BJ (cell line): Measurements from ENCODE around the gene IPO13. TPM values are rescaled to one million over a fixed set of nuclear protein-coding genes. Genes with fewer than 3 reads are reported as not detected.

Experiments
- CTCF ChIA-PET: fragments of 350-600 bp; formaldehyde crosslinking; extraction: SDS; loops from one replicate; lab custom pipeline; 2021; ENCODE audit warnings: antibody characterized with exemption, inconsistent platforms; lab: Yijun Ruan, JAX
- POLR2A ChIA-PET: fragments of 300-600 bp; sonication (Branson Sonifier 250); formaldehyde crosslinking; extraction: SDS; loops from one replicate; lab custom pipeline; 2021; ENCODE audit warnings: antibody characterized with exemption; lab: Charles Lee
- DNase-seq: peaks from one replicate; pipeline ENCODE4 v3.0.0-alpha.2; 2011; ENCODE audit warnings: low read depth
- H3K27me3 ChIP-seq: 2 replicates; pipeline ENCODE4 v1.6.0; 2011; ENCODE audit warnings: low read length; ENCODE audit not compliant: control insufficient read depth, insufficient read depth
- H3K36me3 ChIP-seq: 2 replicates; pipeline ENCODE4 v1.5.1; 2011; ENCODE audit warnings: low read length; ENCODE audit not compliant: control insufficient read depth, insufficient read depth
- H3K4me3 ChIP-seq: 2 replicates; pipeline ENCODE4 v1.5.1; 2011; ENCODE audit warnings: low read depth, mild to moderate bottlenecking, control low read depth, low read length
- CTCF ChIP-seq: IDR thresholded peaks from 2 replicates; pipeline ENCODE4 v1.5.1; 2011; ENCODE audit warnings: low read depth, mild to moderate bottlenecking, control low read depth, inconsistent platforms, low read length, moderate library complexity; ENCODE audit not compliant: insufficient read depth
- polyA plus RNA-seq: library from polyadenylated mRNA; depleted of rRNA; stranded (reverse); fragments of >200 nt; gene quantifications from 2 replicates; pipeline ENCODE4 v1.2.3, GENCODE V29; 2011; rRNA removed

The IPO13 gene
- polyA plus RNA-seq, 1 experiment, result 24.8 TPM

GRCh38 chr1:44016041-44016889 is 69.5 kb downstream of the IPO13 start:
- no peaks in the 10 kb centered on the region for H3K27me3 ChIP-seq
- POLR2A ChIA-PET, result no interaction called here
- H3K36me3 ChIP-seq, result peaks cover 20% of the 10 kb centered on the region
- CTCF ChIA-PET, result interaction anchor here (1.0 to 4.6 kb wide), 3 partner anchors 10 to 32 kb away, joined by 3 to 31 read pairs (median 9); no protein-coding TSS in a partner anchor
- no peak for DNase-seq
- no peak overlapping the region for H3K4me3 ChIP-seq
- TF ChIP-seq CTCF, result no peak

- DNase-seq, result no peak
- POLR2A ChIA-PET, result no interaction called here
These were observed 70.2 kb downstream of the IPO13 start for GRCh38 chr1:44016890-44017400.

More at GRCh38 chr1:44016890-44017400, 70.2 kb downstream of the IPO13 start:
- no peak for TF ChIP-seq CTCF
- CTCF ChIA-PET, result interaction anchor here (1.0 to 4.6 kb wide), 3 partner anchors 11 to 32 kb away, joined by 3 to 31 read pairs (median 9); no protein-coding TSS in a partner anchor
- Histone ChIP-seq H3K27me3 (no peaks in the 10 kb centered on the region), H3K36me3 (peaks cover 26% of the 10 kb centered on the region), H3K4me3 (no peak overlapping the region)

Other genes starting within 250 kb of the IPO13 start
- 13.0 and 24.2 TPM in 2 replicates for gene ST3GAL3, start 239.4 kb upstream of the IPO13 start, polyA plus RNA-seq
- 0.17 and 0.39 TPM in 2 replicates for gene ARTN, start 13.1 kb upstream of the IPO13 start, polyA plus RNA-seq
- gene DPH2, start 23.1 kb downstream of the IPO13 start, polyA plus RNA-seq, result 20.9 and 35.3 TPM in 2 replicates
- 135 and 186 TPM in 2 replicates for gene ATP6V0B, start 28.0 kb downstream of the IPO13 start, polyA plus RNA-seq
- 60.2 and 82.2 TPM in 2 replicates for gene B4GALT2, start 32.3 kb downstream of the IPO13 start, polyA plus RNA-seq
- gene CCDC24, start 44.6 kb downstream of the IPO13 start, polyA plus RNA-seq, result 0.98 and 2.0 TPM in 2 replicates
- 29.2 and 53.9 TPM in 2 replicates for gene SLC6A9, start 84.5 kb downstream of the IPO13 start, polyA plus RNA-seq
- gene KLF17, start 171.9 kb downstream of the IPO13 start, polyA plus RNA-seq, result 0.06 and 0.16 TPM in 2 replicates
- not detected in 2 replicates for gene KLF18, start 194.7 kb downstream of the IPO13 start, polyA plus RNA-seq